DMS114 treated with DMSO at 0.1 percent for 48 hours (cell line): ENCODE measurements around the gene PNPLA6.
A peak's percentile ranks its signal among the peaks of the same experiment; 100 is the strongest.
"Not testable (repeated sequence)": the region's sequence is repeated elsewhere in the genome, so short reads cannot be mapped to it uniquely, and the experiment has no call there.

Experiments used
- DNase-seq: peaks from one replicate; lab custom pipeline; 2025; ENCODE audit not compliant: unreplicated experiment; lab: John Stamatoyannopoulos, UW

The PNPLA6 gene

DNA sequence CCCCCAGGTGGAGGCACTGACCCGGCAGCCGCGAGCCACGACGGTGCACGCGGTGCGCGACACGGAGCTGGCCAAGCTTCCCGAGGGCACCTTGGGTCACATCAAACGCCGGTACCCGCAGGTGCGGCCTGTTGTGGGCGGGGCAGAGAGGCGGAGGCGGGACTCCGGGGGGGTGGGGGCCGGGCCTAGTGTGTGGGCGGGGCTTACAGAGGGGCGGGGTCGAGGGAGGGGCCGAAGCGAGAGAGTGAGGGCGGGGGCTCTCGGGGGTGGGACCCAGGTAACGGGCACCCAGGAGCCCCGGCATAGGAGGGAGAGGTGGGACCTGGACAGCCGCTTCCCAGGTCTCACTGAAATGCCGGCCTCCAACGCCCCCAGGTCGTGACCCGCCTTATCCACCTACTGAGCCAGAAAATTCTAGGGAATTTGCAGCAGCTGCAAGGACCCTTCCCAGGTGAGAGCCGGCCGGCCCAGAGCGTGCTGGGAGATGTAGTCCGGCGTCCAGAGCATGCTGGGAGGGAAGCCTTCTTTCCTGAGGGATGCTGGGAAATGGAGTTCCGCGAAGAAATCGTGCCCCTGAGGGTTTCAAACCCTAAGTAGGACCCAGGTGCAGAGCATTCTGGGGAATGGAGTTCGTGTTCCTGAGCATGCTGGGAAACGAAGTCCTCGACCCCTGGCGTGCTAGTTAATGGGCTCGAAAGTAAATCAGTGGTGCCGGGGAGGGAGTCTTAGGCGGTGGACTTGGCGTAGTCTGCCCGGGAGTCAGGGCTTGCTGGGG, 15.7 kb downstream of the PNPLA6 start:
- peak; percentile 5 for DNase-seq

DNA sequence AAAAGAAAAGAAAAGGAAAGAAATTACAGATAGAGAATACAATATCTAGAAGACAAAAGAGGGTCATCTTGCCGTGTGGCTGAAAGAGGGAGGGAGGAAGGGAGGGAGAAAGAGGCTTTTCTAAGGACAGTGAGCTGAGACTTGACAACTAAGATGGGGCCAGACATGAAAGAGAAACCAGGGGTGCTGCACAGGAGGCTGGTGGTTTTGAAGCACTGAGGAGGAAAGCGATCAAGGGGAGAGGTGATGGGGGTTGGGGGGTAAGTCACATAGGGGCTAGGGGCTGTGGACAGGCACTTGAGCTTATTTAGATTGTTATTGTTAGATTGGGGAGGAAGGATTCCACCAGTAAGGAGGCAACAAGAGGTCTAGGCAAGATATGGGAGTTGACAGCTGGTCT, 17.3 kb downstream of the PNPLA6 start:
- no peak for DNase-seq

DNA sequence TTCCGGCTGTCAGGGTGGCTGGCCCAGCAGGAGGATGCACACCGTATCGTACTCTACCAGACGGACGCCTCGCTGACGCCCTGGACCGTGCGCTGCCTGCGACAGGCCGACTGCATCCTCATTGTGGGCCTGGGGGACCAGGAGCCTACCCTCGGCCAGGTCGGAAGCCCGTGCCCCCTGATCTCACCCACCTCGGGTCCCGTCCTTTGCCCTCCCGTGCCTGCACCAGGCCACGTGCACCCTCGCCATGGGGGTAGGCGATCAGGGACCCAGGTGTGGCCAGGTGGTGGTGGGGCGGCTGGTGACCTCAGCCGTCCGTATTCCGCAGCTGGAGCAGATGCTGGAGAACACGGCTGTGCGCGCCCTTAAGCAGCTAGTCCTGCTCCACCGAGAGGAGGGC, 19.0 kb downstream of the PNPLA6 start:
- DNase-seq: no peak

DNA sequence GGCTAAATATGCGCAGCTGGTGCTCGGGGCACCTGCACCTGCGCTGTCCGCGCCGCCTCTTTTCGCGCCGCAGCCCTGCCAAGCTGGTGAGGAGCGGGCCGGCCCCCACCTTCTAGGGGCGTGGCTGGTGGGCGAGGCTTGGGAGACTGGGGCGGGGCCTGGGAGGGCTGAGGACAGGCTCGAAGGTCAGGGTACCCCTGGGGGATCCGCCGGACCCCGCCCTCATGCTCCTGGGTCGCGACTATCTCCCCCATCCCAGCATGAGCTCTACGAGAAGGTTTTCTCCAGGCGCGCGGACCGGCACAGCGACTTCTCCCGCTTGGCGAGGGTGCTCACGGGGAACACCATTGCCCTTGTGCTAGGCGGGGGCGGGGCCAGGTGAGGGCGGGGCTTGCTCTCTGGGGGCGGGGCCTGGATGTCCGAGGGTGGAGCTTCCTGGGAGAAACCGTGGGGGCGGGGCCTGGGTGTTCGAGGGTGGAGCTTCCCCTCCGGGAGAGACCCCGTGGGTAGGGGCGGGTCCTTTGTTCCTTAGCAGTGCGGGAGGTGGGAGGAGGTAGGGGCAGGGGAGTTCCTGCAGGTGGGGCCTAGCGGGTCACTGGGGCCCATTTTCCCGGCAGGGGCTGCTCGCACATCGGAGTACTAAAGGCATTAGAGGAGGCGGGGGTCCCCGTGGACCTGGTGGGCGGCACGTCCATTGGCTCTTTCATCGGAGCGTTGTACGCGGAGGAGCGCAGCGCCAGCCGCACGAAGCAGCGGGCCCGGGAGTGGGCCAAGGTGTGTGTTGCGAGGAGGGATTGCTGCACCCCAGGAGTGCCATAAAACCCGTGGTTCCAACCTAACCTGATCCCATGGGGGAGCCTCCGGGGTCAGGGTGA, 19.7 kb downstream of the PNPLA6 start:
- no peak for DNase-seq

DNA sequence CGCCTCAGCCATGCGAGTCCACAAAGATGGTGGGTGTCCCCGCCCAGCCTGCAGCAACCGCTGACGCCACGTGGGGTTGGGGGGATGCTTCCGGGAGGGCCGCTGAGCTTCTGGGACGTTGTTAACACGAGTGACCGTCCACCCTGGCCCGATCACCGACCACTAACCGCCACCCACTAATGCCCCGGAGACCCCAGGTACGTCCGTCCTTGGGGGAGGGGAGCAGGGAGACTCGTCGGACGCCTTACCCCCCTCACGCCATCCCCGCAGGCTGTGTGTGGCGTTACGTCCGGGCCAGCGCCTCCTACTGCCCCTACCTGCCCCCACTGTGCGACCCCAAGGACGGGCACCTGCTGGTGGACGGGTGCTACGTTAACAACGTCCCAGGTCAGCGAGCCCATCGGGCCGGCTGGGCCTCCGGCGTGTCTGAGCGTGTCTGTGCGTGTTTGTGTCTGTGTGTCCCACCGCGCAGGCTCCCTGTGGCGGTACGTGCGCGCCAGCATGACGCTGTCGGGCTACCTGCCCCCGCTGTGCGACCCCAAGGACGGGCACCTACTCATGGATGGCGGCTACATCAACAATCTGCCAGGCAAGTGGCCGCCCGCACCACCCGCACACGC, 21.3 kb downstream of the PNPLA6 start:
- DNase-seq: no peak

DNA sequence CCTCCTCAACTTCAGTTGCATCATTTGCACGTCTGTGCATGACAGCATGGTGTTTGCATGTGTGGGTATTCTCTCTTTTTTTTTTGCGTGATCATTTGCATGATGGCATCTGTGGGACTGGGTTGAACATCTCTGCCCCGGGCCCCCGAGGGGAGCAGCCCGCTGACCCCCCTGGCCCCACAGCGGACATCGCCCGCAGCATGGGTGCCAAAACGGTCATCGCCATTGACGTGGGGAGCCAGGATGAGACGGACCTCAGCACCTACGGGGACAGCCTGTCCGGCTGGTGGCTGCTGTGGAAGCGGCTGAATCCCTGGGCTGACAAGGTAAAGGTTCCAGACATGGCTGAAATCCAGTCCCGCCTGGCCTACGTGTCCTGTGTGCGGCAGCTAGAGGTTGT, 23.1 kb downstream of the PNPLA6 start:
- DNase-seq: no peak

DNA sequence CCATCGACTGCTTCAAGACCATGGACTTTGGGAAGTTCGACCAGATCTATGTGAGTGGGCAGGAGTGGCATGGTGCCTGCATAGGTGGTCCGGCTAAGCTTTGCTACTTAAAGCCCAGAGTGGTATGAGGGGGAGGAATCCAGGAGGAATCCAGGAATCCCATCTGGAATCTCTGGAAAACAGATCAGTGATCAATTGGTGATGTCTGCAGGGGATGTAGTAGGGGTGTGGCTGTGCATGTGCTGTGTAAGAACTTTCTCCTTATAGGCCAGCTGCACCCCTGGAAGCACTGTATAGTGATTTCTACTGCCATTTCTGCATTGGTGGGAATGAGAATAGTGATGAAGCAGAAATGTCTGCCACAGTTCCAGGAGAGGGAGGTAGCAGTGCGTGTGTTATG, 23.6 kb downstream of the PNPLA6 start:
- peak; percentile 6 for DNase-seq

DNA sequence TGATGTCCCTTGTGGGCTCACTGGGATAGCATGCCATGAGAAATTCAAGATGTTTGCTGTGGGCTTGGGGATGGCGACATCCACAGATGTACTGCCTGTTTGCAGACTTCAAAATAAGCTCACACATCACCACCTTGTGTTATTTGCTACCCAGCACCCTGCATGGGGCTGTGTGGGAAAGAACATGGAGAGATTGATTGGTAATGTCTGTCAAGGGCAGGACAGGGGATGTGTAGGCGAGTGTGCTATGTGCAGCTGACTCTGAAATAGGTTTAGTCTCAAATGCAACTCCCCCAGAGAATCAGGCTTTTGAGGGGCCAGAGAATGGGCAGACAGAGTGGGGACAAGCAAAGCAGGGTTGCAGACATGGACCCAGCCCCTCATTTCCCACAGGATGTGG, 24.7 kb downstream of the PNPLA6 start:
- no peak for DNase-seq

DNA sequence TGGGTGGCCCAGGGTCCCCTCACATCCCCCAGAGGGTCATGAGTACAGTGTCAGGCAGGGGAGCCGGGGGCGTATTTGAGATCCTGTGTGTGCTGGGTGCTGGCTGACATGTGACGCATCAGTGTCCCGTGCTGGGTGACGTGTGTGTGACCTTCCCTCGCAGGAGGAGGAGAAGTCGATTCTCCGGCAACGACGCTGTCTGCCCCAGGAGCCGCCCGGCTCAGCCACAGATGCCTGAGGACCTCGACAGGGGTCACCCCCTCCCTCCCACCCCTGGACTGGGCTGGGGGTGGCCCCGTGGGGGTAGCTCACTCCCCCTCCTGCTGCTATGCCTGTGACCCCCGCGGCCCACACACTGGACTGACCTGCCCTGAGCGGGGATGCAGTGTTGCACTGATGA, 25.8 kb downstream of the PNPLA6 start:
- DNase-seq: no peak

DNA sequence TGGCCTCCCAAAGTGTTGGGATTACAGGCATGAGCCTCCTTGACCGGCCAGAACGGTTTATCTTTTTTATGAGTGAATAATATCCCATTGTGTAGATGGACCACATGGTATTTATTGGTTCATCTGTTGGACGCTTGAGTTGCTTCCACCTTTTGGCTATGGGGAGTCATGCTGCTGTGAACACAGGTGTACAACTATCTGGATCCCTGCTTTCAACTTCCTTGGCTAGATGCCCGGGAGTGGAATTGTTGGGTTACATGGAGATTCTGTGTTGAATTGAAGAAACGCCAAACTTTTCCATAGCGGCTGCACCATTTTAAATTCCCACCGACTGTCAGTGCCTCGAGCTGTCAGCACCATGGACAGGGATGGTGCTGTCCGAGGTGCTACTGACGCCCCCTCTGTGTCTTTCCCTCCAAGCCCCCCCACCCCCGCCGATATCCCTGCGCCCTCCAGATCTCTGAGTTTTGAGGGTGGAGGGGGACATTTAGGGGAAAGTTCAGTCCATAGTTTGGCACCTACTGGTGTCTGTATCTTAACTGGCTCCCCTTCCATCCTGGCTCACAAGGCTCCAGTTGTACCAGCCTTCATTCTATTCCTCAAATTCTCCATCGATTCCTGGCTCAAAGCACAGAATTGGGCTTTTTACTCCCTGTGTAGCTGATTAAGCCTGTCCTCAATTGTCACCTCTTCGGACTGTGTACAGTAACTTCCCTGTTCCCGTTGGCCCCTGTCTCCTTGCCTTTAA, 27.3 kb downstream of the PNPLA6 start:
- no peak for DNase-seq

DNA sequence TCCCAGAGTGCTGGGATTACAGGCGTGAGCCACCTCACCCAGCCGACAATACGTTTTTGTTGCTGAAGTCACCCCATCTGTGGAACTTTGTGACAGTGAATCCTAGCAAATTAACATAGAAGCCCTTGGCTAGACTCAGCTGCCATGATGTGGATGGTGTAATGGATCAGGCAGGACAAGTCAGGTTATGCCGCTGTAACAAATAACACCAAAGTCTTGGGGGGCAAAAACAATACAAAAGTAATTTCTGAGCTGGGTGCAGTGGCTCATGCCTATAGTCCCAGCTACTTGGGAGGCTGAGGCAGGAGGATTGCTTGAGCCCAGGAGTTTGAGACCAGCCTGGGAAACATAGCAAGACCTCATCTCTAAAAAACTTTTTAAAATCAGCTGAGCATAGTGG, 29.3 kb downstream of the PNPLA6 start:
- DNase-seq: no peak

DNA sequence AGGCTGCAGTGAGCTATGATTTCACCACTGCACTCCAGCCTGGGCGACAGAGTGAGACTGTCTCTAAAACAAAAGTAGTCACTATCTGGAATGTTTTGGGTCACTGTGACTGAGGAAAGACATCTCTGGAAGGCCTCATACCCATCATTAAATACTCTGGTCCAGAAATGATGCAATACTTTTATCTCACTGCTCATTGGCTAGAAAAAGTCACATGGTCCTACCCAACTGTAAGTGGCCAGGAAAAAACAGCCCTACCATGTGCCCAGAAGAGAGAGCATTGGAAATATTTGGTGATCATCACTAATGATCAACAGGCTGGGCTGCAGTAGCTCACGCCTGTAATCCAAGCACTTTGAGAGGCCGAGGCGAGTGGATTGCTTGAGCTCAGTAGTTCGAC, 29.8 kb downstream of the PNPLA6 start:
- DNase-seq: no peak

DNA sequence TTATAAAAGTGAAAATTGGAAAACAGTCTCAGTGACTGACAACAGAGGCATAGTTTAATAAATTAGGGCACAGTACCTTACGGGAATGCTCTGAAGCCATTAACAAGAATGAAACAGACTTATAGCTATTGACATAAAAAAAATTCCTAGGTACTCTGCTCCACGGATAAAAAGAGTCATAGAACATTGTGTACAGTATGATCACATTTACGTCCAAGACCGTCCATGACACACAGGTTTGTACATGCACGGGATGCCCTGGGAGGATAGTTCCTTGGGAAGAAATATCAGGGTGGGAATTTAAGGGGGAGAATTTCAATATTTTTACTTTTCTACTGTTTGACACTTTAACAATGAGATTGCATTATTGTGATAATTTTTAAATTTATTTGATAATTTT, 35.2 kb downstream of the PNPLA6 start:
- no peak for DNase-seq

DNA sequence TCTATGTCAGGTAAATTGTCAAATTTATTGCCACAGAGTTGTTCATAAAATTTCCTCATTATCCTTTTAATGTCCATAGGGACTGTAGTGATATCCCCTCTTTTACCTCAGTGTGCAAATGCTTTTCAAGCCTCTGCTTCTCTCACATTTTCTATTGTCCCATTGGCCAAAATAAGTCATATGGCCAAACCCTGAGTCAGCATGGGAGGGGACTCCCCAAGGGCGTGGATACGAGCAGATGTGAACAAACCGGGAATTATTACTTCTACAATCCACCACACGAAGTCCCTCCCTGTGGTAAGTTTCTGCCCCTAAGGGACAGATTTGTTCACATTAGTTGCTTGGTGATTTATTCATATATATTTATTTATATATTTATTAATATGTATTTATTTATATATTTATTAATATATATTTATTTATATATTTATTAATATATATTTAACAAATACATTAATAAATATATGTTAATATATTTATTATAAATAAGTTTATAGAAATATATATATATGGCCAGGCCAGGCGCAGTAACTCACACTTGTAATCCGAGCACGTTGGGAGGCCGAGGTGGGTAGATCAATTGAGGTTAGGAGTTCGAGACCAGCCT, 40.0 kb downstream of the PNPLA6 start:
- DNase-seq: no peak

DNA sequence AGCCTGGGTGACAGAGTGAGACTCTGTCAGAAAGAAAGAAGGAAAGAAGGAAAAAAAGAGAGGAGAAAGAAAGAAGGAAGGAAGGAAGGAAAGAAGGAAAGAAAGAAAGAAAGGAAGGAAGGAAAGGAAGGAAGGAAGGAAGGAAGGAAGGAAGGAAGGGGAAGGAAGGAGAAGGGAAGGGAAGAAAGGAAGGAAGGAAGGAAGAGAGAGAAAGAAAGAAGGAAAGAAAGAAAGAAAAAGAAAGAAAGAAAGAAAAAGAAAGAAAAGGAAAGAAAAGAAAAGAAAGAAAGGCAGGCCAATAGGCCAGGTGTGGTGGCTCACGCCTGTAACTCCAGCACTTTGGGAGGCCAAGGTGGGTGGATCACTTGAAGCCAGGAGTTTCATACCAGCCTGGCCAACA, 41.9 kb downstream of the PNPLA6 start:
- DNase-seq: not testable (repeated sequence)

DNA sequence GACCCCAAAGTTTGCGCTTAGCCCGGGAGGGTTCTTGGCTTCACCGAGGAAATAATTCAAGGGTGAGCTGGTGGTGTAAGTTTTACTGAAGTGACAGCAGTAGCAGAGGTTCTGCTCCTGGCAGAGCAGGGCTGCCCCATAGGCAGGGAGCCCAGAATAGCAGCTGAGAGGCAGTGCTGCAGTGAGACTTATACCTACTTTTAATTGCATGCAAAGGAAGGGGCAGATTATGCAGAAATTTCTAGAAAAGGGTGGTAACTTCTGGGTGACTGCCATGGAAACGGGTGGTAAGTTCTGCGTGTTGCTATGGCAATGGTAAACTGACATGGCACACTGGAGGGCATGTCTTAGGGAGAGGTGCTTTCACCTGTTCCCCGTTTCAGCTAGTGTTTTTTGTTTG, 42.6 kb downstream of the PNPLA6 start:
- DNase-seq: no peak

DNA sequence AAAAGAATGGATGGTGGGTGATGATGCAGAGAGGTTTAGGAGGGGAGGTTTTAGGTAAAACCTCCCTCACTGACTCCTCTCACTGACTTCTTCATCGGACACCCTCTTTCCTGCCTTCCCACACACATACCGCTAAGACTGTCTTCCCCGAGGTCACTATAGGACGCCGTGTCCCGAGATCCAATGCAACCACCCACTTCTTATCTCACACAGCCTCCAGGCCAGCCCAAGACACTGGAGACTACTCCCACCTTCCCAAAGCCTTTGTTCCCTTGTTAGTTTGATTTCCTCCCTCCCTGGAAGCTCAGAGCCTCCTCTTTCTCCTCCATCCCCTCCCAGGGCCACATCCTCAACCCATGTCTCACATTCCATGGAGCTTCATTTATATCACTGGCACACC, 43.7 kb downstream of the PNPLA6 start:
- DNase-seq: no peak

DNA sequence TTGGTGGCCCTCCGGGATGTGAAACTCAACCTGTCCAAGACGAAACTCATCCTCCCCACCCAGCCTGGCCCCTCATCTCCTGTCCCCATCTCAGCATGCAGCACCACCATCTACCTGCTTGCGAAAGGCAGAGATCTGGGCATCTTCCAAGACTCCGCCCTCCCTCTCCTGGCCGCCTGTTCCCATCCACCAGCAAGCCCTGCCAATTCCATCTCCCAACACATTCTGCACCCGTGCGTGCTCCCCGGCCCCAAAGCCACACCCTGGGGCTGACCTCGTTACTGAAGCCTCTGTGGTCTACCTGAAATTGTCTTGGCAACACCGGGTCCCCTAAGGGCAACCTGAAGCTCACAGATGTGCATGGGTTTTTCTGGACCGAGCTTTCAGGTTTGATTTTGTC, 46.9 kb downstream of the PNPLA6 start:
- DNase-seq: no peak

DNA sequence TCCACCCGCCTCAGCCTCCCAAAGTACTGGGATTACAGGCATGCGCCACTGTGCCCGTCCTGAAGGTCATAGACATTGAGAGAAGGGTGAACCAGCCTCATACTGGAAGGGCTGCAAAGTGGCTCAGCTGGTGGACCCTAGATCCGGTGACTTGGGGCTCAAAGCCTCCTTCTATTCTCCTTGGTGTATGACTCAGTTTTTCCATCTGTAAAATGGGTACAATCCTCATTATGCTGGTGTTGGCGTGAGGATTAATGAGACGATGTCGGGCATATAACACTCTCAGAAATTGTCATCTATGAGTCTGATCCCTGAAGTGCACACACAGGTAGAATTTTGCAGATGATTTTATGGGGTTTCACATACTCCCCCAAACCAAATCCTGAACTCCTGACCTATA, 54.3 kb downstream of the PNPLA6 start:
- DNase-seq: no peak

DNA sequence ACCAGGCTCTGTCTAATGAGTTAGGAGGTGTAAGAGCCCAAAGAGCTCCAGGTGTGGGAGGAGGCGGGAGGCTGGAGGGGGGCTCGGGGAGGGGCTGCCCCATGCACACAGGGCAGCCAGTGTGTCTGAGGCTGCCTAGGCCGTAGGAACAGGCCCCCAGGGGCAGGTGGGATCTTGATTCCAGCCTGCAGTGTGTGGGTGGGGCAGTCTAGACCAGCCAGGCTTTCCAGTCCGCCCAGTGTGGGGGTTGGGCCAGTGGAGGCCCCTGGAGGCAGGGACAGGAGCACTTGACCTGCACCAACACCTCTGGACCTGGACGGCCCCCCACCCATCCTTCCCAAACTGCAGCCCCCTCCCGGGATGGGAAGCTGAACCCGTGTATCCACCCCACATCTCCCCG, 54.7 kb downstream of the PNPLA6 start:
- no peak for DNase-seq
